K562 (cell line): ENCODE data around the gene S100A8. TPM values are rescaled to one million over a fixed set of nuclear protein-coding genes. Genes with fewer than 3 reads are reported as not detected.
A peak's percentile ranks its signal among the peaks of the same experiment; 100 is the strongest.

Source experiments
- ATAC-seq: fragments of 200-7000 bp; cut with Tn5 transposase; 3 replicates; pipeline ENCODE4 v1.9.1; 2020; ENCODE audit warnings: moderate library complexity
- BruUV-seq: library from RNA; stranded (reverse); fragments of 400-500 nt; replicated peaks from 2 replicates; lab custom pipeline; 2021; lab: Mats Ljungman, UMichigan
- CTCF ChIA-PET: fragments of 300-600 bp; formaldehyde crosslinking; extraction: SDS; loops from one replicate; lab custom pipeline; 2021; ENCODE audit warnings: low intra/inter-chr PET ratio; lab: Yijun Ruan, JAX
- POLR2A ChIA-PET: fragments of 300-600, 350-650 bp; sonication (Branson Sonifier 250); formaldehyde crosslinking; extraction: SDS; loops from one replicate; lab custom pipeline; 2021; ENCODE audit warnings: antibody characterized with exemption, inconsistent platforms; lab: Yijun Ruan, JAX
- DNase-seq, 4 experiments: peaks; one replicate each; pipeline versions ENCODE4 v3.0.0 to v3.0.0-alpha.2; 2011 to 2018; ENCODE audit warnings: low spot score in 3 of 4, mixed read lengths in 3 of 4; ENCODE audit errors: extremely low read depth in 1 of 4
- FAIRE-seq: peaks from 2 replicates; lab custom pipeline; 2011; peaks lifted over from hg19 to GRCh38; lab: Jason Lieb, UNC
- H2AFZ ChIP-seq: 2 replicates; pipeline ENCODE4 v1.6.0; 2011; ENCODE audit warnings: low read depth, low read length, control low read depth, inconsistent platforms
- H3K27ac ChIP-seq: fragments of 200-600 bp; 3 replicates; pipeline ENCODE4 v1.8.0; 2011; ENCODE audit warnings: low read depth, mild to moderate bottlenecking, control low read depth, inconsistent platforms, low read length, moderate library complexity, mixed read lengths; ENCODE audit errors: extremely low read depth
- H3K27me3 ChIP-seq, 2 experiments: fragments of 300-600 bp in 1 of 2; 2 replicates in 1 of 2; 3 replicates in 1 of 2; pipeline versions ENCODE4 v1.6.0 to v1.8.0; 2011; ENCODE audit warnings: inconsistent platforms in 2 of 2, low read length in 2 of 2, mild to moderate bottlenecking in 1 of 2, mixed read lengths in 1 of 2, moderate library complexity in 1 of 2; ENCODE audit not compliant: control insufficient read depth in 2 of 2, insufficient read depth in 2 of 2
- H3K36me3 ChIP-seq: fragments of 300-600 bp; 3 replicates; pipeline ENCODE4 v1.8.0; 2011; ENCODE audit warnings: mild to moderate bottlenecking, low read length, inconsistent platforms; ENCODE audit not compliant: control insufficient read depth, insufficient read depth
- H3K4me1 ChIP-seq, 2 experiments: fragments of 200-600 bp in 1 of 2; replicated peaks in 1 of 2; 2 replicates in 1 of 2; 3 replicates in 1 of 2; pipeline versions ENCODE4 v1.5.1 to v1.8.0; 2011; ENCODE audit warnings: inconsistent platforms in 2 of 2, low read length in 2 of 2, mild to moderate bottlenecking in 1 of 2, mixed read lengths in 1 of 2, moderate library complexity in 1 of 2; ENCODE audit not compliant: control insufficient read depth in 2 of 2, insufficient read depth in 2 of 2
- H3K4me2 ChIP-seq: 2 replicates; pipeline ENCODE4 v1.6.1; 2011; ENCODE audit warnings: low read length, control low read depth, inconsistent platforms, mixed read lengths; ENCODE audit not compliant: insufficient read depth
- H3K4me3 ChIP-seq: fragments of 200-600 bp; sonication (generic), shearing (Covaris generic); 2 replicates; pipeline ENCODE4 v1.5.1; 2016; ENCODE audit warnings: control low read depth, inconsistent platforms
- H3K79me2 ChIP-seq: fragments of 200-600 bp; 3 replicates; pipeline ENCODE4 v1.8.0; 2011; ENCODE audit warnings: low read length, inconsistent platforms; ENCODE audit not compliant: control insufficient read depth, insufficient read depth
- H3K9ac ChIP-seq, 2 experiments: 2 replicates each; pipeline versions ENCODE4 v1.6.0 to v1.6.1; 2011; ENCODE audit warnings: low read depth in 2 of 2, low read length in 2 of 2, control low read depth in 1 of 2, inconsistent platforms in 1 of 2, mild to moderate bottlenecking in 1 of 2, mixed read lengths in 1 of 2; ENCODE audit not compliant: insufficient read depth in 1 of 2
- H3K9me1 ChIP-seq: one replicate; pipeline ENCODE4 v1.6.0; 2011; ENCODE audit warnings: inconsistent platforms, mild to moderate bottlenecking, low read length, moderate library complexity; ENCODE audit not compliant: control insufficient read depth, insufficient read depth
- H3K9me3 ChIP-seq: replicated peaks from 2 replicates; pipeline ENCODE4 v1.5.1; 2011; ENCODE audit warnings: low read depth, low read length, inconsistent platforms; ENCODE audit not compliant: control insufficient read depth, insufficient read depth
- H4K20me1 ChIP-seq: replicated peaks from 2 replicates; pipeline ENCODE4 v1.6.1; 2011; ENCODE audit warnings: low read length, inconsistent platforms, mixed read lengths; ENCODE audit not compliant: control insufficient read depth, insufficient read depth
- NRF1 ChIP-seq, 2 experiments: fragments of 450-650 bp; IDR thresholded peaks in 1 of 2; conservative IDR thresholded peaks in 1 of 2; 2 replicates each; pipeline ENCODE4 v1.6.1; 2014; ENCODE audit warnings: mild to moderate bottlenecking in 2 of 2
- NUFIP1 ChIP-seq: fragments of 450-650 bp; IDR thresholded peaks from 2 replicates; pipeline ENCODE4 v1.6.1; 2018; ENCODE audit not compliant: partially characterized antibody
- WGBS: fragments of 100-300 bp; shearing (Covaris generic); methylation state at CpG from one replicate; pipeline ENCODE4 v1.1.6; 2016; ENCODE audit warnings: low coverage, mixed read lengths; ENCODE audit not compliant: insufficient coverage; ENCODE audit errors: missing lambda C conversion rate; 5-methylcytosine and 5-hydroxymethylcytosine counted together
- in situ Hi-C: fragments of 300-500 bp; cut with MboI; formaldehyde crosslinking; loops from 4 replicates; pipeline ENCODE4 v1.15.0; 2018; ENCODE audit warnings: inconsistent platforms, mixed read lengths
- intact Hi-C: fragments of 100-400 bp; cut with micrococcal nuclease; formaldehyde crosslinking; loops from 2 replicates; pipeline ENCODE4 v1.14.2; 2022
- polyA plus RNA-seq, 8 experiments: library from polyadenylated mRNA; depleted of rRNA in 4 of 8; stranded (reverse) in 5 of 8; unstranded in 3 of 8; fragments of >200 nt; fragmentation: Nextera tagmentation in 2 of 8; fragmentation: Illumina TruSeq in 1 of 8; extraction: Ambion mirVana in 2 of 8; extraction: Trizol in 1 of 8; gene quantifications; 2 replicates each; pipeline versions ENCODE4 v1.2.1 to v1.2.3, GENCODE V29; 2011 to 2014; ENCODE audit warnings: inconsistent platforms in 1 of 8, missing spikeins in 1 of 8
- total RNA-seq, 7 experiments: library from RNA; depleted of rRNA in 6 of 7; stranded (reverse); fragments of >200 nt in 6 of 7; fragmentation: Illumina TruSeq in 2 of 7; extraction: Trizol in 2 of 7; gene quantifications; 2 replicates each; pipeline versions ENCODE4 v1.2.1 to v1.2.3, GENCODE V29; 2011 to 2021; ENCODE audit warnings: low replicate concordance in 1 of 7

The S100A8 gene
- total and polyA plus RNA-seq, 9 of the 15 experiments (the other 6 are each of a cell fraction or from before 2014, with no cell fraction given), result 0.15 to 0.60 TPM; not detected in 7

- ATAC-seq (peak; percentile 26), FAIRE-seq (no peak), DNase-seq (peak in 1 of 4 experiments; percentile 20)
- Histone ChIP-seq H3K9me3 (no peaks in the 10 kb centered on the region), H3K4me1 (peaks cover 8 to 12% of the 10 kb centered on the region in 2 experiments), H4K20me1 (peaks cover 4% of the 10 kb centered on the region), H3K9me1 (no peaks in the 10 kb centered on the region), H3K27me3 (peaks cover 3 to 15% of the 10 kb centered on the region in 2 experiments; a peak in 3 of 5 replicates), H2AFZ (no peak overlapping the region), H3K4me3 (no peak overlapping the region), H3K36me3 (no peaks in the 10 kb centered on the region), H3K79me2 (no peaks in the 10 kb centered on the region), H3K27ac (no peak overlapping the region), H3K4me2 (no peak overlapping the region), H3K9ac (no peak overlapping the region)
- in situ Hi-C loops (loop anchor here (5.0 to 10.0 kb wide), 2 partner anchors 158 to 405 kb away; no protein-coding TSS in a partner anchor), intact Hi-C loops (loop anchor here (10.0 kb wide), 2 partner anchors 415 to 635 kb away; partner anchors contain the start of gene RAB13)
- 18% methylated on average over 17 of the region's 17 CpGs for WGBS
- POLR2A ChIA-PET, result interaction anchor here (0.7 to 2.6 kb wide), 4 partner anchors 85 to 183 kb away, joined by 3 to 9 read pairs (median 3); no protein-coding TSS in a partner anchor
- CTCF ChIA-PET, result interaction anchor here (0.6 kb wide), 1 partner anchor 25 kb away, joined by 3 read pairs; no protein-coding TSS in a partner anchor
- no TSS peak for BruUV-seq
- TF ChIP-seq NRF1 (conservative IDR thresholded peaks at IDR 0.05 in 1 of 2, IDR thresholded peaks at IDR 0.05 in 1 of 2), result peak; percentile 73 to 78
- TF ChIP-seq NUFIP1, result no peak
Observed at GRCh38 chr1:153349363-153350320, 41.2 kb downstream of the S100A8 start.
